Left lobe of liver (tissue), 2 donors: Measurements from ENCODE around the gene AP2B1. TPM values are rescaled to one million over a fixed set of nuclear protein-coding genes. Genes with fewer than 3 reads are reported as not detected.
A peak's percentile ranks its signal among the peaks of the same experiment; 100 is the strongest.
"Not testable (repeated sequence)": the region's sequence is repeated elsewhere in the genome, so short reads cannot be mapped to it uniquely, and the experiment has no call there.

Experiments
- ATAC-seq: fragments of 200-7000 bp; cut with Tn5 transposase; one replicate; pipeline ENCODE4 v1.9.1; 2020; ENCODE audit warnings: mild to moderate bottlenecking, moderate library complexity
- DNase-seq: peaks from one replicate; pipeline ENCODE4 v3.0.0-alpha.2; 2020; ENCODE audit warnings: low spot score
- total RNA-seq: library from RNA; stranded (reverse); gene quantifications from one replicate; pipeline ENCODE4 v1.2.1, GENCODE V29; 2021
- donor health status: DM: no; HTN: no; CAD: no; lungs with moderate emphysema.
- donor health status: DM: no; HTN: yes; CAD: no.

AP2B1 gene
- total RNA-seq, 1 donor from 2014 or later: 39.6 TPM

DNA sequence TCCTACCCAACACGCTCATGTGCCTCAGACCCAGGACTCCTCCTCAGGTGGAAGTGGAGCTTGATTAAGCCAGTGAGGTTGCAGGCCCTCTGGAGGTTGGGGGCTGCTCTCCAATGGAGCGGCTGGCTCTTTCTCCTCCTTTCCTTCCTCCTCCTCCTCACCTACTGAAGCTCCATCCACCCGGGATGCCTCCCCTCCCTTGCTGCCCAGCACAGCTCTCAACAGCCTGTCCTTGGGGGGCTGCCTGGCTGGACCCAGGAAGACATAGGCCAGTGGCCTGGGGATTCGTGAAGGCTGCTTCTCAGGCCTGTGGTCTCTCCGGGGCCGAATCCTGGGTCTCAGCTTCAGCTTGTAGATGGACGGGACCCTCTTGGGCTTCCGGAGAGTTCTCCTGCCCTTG, 157.7 kb downstream of the AP2B1 start:
- ATAC-seq: no peak
- DNase-seq: no peak

DNA sequence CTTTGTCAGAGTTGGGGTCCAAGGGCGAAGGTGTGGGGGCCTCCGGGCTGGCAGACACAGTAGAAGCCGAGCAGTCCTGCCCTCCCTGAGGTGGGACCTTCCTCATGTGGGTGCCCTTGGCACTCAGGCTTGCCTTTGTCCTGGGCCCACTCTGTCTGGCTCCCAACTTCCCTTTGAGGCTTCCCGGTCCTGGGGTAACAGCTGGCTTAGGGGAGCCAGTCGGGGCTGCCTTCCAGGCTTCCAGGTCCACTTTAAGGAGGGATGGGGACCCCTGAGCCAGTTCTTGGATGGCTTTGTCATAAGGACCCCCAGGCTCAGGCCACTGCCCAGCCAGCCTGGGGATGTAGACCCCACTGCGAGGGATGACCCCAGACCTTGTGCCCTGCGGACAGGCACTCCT, 158.1 kb downstream of the AP2B1 start:
- ATAC-seq (no peak), DNase-seq (no peak)

DNA sequence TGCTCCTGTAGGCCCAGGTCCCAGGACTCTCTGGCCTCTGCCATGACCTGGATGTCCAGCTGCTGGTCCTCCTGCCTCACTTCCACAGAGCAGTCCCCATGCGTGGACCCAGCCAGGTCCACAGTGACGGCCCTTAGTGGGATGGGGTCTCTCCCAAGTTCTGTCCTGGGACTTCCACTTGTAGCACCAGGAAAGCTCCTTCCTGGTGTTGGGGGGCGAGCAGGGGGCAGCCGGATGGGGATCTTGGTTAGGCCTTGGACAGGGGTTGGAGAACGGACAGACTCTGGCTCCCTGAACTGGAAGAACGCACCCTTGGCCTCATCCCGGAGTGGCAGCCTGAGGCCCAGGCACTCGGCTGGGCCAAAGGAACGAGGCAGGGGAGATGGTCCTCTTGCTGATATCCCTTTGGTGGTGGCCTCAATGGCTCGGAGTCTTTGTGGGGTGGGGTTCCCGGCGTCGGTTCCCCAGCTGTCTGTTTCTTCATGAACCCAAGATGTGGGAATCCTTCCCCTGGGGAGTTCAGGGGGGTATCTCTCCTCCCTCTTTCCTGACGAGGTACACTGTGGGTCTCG, 158.7 kb downstream of the AP2B1 start:
- DNase-seq: no peak
- no peak for ATAC-seq

DNA sequence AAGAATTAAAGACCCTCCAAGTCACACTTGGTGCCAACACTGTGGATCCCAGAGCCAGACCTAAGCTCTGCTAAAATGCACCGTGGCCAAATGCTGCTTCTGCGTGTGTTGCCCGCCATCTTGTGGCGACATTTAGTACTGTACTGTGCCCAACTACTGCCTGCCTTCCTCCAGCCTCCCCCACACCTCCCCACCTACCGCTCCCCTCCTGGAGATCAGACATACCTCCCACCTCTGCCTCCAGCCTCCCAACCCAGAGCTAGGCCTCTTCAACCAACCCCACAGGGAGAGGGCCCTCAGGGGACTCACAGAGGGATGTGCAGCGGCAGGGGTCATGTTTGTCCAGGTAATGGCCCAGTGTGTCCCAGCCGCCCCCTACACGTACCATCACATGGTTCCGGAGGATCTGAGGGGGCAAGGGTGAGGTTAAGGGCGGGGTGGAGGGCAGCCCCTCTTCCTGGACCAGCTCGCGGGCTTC, 160.5 kb downstream of the AP2B1 start:
- ATAC-seq (peak; percentile 88), DNase-seq (peak; percentile 75)

DNA sequence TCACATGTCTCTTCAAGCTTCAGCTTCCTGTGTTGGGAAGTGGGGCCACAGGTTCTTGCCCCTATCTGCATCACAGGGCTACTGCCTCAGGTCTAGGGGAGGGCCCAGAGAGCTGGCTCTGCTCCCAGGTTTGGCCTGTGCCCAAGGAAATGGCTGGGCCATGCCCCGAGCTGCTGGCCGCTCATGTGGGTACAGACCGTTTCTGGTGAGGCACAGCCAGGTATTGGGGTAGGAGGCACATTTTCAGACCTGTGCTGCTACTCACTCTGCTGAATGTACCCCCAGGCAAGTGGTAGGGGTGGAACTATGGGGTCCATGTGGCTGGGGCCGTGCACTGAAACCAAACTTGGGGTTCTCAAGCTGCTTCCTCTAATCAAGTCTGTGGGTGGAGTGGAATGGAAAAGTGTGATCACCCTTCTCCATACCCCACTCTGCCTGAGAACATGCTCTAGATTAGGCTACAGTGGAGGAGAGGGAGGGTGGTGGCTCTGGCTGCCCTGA, 161.3 kb downstream of the AP2B1 start:
- peak; percentile 88 for DNase-seq
- ATAC-seq: peak; percentile 89

DNA sequence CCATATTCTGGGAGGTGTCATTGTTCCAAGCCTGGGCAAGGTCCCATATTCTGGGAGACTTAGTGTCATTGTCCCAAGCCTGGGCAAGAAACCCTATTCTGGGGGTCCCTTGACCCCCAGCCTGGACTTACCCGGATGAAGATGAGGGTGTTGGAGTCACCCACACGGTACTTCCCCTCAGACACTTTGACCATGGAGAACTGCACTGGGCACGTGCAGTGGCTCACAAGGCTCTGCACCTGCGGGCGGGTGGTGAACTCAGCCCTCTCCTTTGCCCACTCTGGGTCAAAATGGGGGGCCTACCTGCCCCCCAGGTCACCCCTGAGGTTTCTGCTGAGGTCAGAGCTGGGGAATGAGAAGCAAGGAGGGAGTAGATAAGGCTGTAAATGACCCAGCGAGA, 161.9 kb downstream of the AP2B1 start:
- ATAC-seq (no peak), DNase-seq (no peak)

DNA sequence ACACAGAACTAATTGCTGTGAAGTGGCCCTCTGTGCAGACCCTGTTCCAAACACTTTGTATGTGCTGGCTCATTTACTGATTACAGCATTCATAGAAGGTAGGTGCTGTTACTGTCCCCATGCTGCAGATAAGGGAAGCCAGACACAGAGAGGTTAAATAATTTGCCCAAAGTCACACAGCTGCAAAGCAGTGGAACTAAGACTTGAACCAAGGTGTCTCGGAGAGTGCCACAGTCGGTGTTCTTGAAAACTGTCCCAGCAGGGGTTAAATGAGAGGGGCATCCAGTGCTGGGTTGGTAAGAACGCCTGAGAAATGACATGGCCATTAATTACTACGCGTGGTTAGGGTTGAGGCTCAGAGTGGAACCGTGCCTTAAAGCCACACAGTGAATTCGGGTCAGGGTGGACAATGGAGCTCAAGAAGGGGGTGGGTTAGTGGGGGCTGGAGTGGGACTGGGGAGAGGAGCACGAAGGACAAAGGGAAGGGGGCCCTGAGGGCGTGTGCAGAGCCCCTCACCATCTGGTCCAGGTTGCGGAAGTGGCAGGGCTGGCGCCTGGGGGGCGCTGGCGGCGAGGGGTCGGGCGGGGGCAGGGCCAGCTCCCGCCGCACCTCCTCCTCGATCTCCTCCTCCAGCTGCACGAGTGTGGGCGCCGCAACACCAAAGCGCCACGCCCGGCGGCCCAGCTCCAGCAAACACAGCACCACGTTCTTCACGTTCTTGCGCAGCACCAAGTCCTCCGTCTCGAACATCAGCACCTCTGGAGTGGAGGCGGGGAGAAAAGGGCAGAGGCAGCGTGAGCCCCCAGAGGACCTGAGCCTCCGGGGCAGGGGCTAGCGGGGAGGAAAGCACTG, 162.7 kb downstream of the AP2B1 start:
- ATAC-seq: no peak
- DNase-seq: no peak

DNA sequence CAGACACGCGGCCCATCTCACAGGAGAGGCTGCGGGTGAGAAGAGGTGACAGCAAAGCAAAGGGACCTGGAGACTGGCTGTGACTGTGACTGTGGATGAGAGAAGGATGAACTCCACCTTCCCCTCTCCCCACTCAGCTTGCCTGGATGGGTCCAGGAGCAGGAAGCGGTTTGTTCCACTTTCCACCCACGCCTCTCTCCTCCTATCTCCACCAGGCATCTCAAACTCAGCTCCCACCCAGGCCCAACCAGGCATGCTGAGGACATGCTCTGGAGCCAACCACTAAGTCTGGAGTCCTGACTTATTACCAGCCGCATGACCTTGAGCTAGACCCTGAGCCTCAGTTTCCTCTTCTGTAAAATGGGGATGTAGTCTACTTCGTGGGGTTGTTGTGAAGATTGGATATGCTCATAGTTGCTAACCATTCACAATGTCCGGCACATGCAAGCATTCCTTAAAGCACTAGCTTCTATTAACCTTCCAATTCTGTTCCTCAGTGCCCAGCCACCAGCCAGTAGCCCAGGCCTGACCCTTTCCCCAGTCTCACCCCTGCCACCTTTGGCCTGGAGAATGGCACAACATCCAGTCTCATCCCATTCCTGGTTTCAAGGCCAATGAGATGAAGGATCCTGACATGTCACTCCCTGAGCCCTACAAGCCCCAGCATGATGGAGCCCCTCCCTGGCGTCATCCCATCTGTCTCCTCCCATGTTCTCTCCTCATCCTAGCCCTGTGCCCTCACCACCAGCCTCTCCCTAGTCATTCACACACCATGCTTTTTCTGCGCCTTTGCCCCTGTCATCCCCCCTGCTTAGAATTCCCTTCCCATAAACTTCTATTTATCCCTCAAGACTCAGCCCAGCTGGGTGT, 163.6 kb downstream of the AP2B1 start:
- no peak for DNase-seq
- ATAC-seq: no peak

DNA sequence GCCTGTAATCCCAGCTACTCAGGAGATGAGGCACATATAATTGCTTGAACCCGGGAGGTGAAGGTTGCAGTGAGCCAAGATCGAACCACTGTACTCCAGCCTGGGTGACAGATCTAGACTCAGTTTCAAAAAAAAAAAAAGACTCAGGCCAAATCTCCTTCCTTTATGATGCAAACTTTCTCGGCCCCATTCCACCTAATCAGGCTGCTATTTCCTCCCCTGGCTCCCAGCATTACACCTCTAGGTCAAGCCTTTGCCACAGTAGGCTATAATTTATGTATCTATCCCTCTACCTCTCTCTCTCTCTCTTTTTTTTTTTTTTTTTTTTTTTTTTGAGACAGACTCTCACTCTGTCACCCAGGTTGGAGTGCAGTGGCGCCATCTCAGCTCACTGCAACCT, 164.4 kb downstream of the AP2B1 start:
- not testable (repeated sequence) for DNase-seq, ATAC-seq

DNA sequence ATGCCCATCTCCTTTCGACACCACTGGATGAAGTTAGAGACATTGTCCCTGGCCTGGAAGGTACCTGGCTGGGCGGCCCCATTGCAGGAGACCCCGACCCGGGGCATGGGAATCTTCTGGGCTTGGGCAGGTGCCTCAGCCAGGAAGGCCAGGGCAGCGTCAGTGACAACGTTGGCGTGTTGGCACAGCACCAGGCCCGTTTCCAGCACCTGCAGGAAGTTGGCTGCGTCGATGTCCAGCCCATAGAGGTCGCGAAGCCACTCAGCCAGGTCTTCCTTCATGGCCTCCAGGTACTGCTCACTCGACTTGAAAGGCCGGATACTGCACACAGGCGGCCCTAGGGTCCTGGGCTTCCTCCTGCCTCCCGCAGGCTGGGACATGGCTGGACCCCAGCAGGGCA, 165.3 kb downstream of the AP2B1 start:
- no peak for ATAC-seq
- no peak for DNase-seq

DNA sequence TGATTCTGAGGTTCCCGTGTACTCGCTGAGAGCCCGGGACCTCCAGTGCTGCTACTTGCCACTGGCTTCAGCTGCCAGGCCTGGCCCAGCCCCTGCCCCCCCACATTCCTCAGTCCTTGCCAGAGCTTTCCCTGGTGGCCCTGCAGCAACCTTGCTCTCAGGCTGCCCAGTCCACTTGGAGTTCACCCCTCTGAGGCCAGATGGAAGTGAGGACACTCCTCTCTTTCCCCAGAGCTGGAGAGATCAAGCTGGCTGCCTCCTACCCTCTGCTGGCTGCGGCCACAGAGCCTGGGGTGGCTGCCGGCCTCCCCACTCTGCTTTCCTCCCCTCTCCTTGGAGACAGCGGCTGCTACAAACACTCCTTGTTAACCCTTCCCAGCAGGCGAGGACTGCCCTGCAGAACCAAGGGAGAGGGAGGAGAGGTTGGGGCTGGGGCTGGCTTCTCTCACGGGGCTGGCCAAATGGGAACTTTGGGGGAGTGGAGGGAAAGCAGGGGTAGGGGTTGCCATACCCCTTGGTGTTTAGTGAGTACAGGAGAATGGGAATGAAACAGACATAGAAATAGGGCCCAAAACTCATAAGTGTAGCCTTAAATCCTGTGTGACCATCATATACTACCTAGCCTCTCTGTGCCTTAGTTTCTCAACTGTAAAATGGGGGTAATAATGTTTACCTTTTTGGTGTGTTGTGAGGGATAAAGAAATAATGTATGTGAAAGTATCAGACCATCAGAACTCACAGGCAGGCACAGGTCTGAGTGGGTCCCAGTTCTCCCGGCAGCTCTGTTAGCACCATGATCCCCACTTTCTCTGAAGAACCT, 166.0 kb downstream of the AP2B1 start, which contains the start of gene GAS2L2:
GAS2L2 (minus strand) TSS at position 295 of the 820 bp plus-strand sequence. CDS start 389 bp downstream, outside the sequence.
- ATAC-seq (no peak), DNase-seq (no peak)

DNA sequence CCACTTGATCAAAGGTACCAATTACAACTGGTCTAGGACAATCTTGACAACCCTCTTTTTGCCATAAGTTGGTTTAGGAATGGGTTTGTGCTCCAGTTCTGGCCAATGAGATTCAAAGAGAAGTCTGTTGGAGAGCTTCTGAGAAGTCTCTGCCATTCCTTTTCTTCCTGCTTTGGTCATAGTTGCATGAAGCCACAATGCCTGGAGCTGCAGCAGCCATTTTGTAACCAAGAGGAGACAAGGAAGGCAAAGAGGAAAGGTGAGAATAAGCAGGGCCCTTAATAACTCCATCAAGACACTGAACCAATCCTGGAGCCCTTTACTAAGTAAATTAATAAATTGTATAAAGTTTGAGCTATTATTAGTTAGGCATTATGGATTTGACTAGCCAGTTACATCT, 170.1 kb downstream of the AP2B1 start:
- DNase-seq: no peak
- ATAC-seq: no peak

DNA sequence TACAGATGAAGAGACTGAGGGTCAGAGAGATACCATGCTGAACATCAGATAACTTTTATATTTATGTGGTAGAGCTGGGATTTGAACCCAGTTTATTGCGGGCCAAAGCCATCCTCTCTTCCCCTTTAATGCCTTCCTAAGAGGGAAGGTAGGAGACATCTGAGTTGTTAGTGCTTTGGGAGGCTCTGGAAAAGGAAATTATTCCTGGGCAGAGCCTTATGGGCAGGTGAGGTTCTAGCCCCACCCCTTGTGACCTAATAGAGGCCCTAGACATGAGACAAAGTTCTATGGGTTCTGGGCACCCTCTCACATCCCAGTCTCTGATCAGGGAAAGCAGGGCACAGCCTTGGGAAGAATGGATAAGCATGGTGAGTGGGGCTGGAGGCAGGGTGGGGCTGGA, 173.5 kb downstream of the AP2B1 start, which contains the start of gene C17orf50:
C17orf50 (plus strand) TSS at position 301 of the 400 bp plus-strand sequence; CDS start at position 356, 55 bp downstream.
- DNase-seq: no peak
- no peak for ATAC-seq

DNA sequence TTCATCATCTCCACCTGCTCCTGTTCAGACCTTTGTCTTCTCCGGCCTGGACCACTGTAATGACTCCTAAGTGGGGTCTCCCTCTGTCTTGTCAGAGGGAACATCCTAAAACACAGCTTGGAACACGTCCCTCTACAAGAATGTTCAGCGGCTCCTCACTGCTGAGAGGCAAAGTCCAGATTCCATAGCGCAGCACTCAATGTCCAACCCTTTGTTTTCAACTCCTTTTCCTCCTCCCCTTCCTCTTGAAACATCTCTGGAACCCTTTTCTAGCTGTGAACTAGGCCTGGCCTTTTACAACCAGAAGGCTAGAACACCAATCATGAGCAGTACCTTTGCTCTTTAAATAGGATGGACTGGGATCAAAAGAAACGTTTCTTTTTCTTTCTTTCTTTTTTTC, 174.5 kb downstream of the AP2B1 start:
- ATAC-seq (no peak), DNase-seq (no peak)

DNA sequence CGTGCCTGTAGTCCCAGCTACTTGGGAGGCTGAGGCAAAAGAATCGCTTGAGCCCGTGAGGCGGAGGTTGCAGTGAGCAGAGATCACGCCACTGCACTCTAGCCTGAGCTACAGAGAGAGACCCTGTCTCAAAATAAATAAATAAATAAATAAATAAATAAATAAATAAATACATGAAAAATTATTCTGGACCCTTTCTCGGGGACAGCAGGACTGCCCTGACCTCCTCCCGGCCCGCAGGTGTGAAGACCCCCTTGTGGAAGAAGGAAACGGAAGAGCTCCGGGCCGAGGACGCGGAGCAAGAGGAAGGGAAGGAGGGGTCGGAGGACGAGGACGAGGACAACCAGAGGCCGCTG, 176.6 kb downstream of the AP2B1 start:
- no peak for ATAC-seq
- no peak for DNase-seq

DNA sequence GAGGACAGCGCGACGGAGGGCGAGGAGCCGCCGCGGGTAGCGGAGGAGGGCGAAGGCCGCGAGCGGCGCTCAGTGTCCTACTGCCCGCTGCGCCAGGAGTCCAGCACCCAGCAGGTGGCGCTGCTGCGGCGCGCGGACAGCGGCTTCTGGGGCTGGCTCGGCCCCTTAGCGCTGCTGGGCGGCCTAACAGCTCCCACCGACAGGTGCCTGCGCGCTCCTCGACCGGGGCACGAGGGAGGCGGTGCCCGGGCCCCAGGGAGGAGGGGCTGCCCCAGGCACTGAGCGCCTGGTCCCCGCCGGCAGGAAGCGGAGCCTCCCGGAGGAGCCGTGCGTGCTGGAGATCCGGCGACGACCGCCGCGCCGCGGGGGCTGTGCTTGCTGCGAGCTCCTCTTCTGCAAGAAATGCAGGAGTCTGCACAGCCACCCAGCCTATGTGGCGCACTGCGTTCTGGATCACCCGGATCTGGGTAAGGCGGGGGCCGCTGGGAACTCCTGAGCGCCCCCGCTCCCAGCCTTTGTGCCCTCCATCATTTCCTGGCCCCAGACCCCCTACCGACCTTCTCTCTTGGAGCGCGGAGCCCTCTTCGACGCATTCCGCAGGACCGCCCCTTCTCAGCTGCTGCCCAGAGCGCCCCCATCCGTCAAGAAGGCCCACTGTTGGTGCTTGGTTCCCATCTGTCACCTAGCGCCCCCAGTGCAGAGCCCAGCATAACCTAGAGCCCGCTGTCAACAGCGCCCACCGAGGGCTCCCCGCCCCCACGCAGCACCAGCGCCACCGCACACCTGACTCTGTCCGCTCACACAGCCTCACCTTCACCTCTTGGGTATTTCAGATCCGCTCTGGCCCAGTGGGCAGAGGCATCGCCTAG, 177.2 kb downstream of the AP2B1 start:
- ATAC-seq (peak; percentile 97), DNase-seq (peak; percentile 90)

DNA sequence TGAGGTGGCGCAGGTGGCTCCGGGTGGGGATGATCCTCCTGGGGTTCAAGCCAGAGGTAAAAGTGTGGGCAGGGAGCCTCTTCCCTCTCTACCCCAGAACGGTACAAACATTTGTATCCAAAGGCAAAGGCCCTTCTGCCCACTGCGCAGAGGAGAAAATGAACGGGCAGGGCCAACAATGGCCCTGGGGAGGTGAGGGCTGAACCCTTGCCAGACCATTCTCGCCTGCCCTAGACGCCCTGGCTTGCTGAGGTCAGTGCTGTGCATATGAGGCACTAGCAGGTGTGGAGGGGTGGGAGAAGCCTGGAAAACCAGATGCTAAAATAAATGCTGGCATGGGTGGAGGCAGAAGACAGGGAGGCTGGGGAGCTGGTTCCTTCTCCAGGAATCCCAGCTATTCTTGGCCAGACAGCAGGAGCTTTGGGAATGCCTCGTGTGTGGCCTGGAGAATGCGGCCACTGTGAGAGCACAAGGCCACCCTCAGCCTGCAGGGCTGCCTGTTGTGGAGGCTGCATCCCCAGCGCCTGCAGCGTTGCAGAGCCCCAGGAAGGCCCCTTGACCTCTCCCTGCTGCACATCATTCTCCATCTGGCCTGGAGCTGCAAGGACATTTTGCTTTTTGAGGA, 178.1 kb downstream of the AP2B1 start:
- ATAC-seq (no peak), DNase-seq (no peak)

DNA sequence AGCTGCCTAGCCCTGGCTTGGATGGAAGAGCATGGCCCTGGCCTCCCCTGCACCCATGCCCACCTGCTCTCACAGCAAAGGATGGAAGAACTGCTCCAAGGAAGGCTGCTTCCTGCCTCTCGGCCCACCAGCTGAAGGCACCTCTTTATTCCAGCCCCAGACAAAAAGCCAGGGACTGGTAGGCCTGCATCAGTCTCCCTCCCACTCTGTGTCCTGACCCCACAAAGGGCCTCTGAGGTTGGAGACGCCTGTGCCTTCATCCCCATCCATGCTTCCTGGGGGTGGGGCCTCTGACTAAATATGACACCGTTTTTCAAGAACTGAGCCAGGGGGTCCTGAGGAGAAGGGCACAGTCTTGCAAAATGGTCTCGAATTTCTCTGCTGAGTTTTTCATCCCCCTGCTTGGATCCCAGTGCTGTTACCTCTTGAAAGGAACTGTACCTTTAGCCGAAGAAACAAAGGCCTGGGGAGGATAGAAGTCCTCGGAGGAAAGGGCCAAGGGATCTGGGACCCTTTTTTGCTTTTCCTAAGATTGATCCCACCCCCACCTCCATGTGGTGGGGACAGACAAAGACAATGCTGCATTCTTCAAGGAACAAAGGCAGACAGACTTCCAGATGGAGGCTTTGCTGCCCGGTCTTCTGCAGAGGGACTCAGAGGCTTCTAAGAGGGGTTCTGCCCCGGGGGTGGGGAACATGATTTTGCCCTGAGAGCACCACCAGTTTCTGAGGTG, 178.8 kb downstream of the AP2B1 start:
- DNase-seq (no peak), ATAC-seq (no peak)
